ENCODE measurements around the gene RASGRP1. TPM values are rescaled to one million over a fixed set of nuclear protein-coding genes. Genes with fewer than 3 reads are reported as not detected.

The RASGRP1 gene
- total RNA-seq, 4 donors from 2014 or later: 14.4 to 25.9 (median 18.1) TPM

DNA sequence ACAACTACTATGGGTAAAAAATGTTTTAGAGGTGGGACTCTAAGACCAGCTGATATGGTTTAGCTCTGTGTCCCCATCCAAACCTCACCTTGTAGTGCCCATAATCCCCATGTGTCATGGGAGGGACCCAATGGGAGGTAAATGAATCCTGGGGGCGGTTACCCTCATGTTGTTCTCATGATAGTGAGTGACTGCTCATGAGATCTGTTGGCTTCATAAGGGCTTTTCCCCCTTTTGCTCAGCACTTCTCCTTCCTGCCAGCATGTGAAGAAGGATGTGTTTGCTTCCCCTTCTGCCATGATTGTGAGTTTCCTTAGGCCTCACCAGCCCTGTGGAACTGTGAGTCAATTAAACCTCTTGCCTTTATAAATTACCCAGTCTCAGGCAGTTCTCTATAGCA, 65.0 kb downstream of the RASGRP1 start:
- Histone ChIP-seq H3K9me3 (no peaks in the 10 kb centered on the region), H3K27ac (no peak overlapping the region), H3K27me3 (no peaks in the 10 kb centered on the region), H3K4me1 (no peaks in the 10 kb centered on the region), H3K4me3 (no peak overlapping the region), H3K36me3 (no peaks in the 10 kb centered on the region)
- WGBS: 80% methylated on average over 1 of the region's 1 CpG
- no peak for DNase-seq (ENCODE audit: low spot score in 2 of 2)
- no peak for TF ChIP-seq POLR2A (IDR thresholded peaks at IDR 0.05)
- TF ChIP-seq POLR2AphosphoS5 (IDR thresholded peaks at IDR 0.05): no peak
- no peak for TF ChIP-seq EP300 (IDR thresholded peaks at IDR 0.05)
- TF ChIP-seq, protein P1, sequence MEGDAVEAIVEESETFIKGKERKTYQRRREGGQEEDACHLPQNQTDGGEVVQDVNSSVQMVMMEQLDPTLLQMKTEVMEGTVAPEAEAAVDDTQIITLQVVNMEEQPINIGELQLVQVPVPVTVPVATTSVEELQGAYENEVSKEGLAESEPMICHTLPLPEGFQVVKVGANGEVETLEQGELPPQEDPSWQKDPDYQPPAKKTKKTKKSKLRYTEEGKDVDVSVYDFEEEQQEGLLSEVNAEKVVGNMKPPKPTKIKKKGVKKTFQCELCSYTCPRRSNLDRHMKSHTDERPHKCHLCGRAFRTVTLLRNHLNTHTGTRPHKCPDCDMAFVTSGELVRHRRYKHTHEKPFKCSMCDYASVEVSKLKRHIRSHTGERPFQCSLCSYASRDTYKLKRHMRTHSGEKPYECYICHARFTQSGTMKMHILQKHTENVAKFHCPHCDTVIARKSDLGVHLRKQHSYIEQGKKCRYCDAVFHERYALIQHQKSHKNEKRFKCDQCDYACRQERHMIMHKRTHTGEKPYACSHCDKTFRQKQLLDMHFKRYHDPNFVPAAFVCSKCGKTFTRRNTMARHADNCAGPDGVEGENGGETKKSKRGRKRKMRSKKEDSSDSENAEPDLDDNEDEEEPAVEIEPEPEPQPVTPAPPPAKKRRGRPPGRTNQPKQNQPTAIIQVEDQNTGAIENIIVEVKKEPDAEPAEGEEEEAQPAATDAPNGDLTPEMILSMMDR (IDR thresholded peaks at IDR 0.05): no peak

DNA sequence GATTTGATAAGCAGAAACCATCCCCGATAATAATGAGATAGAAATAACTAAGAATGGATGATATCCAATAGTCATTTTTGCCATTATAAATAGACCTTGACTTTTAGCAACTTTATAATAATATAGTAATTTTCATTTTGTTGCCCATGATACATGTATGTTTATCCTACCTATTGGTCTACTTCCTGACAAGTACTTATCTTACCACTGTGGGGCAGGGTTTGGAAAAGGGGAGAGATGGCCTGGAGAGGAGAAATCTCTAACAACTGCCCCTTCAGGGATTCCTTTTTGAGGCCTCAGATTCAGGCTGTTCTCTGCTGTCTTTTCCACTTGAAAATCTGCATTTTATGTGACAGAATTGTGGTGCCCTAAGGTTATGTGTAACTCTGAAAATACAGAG, 68.5 kb downstream of the RASGRP1 start:
- TF ChIP-seq, protein P1 (IDR thresholded peaks at IDR 0.05): no peak
- TF ChIP-seq POLR2AphosphoS5 (IDR thresholded peaks at IDR 0.05) (no peak), POLR2A (IDR thresholded peaks at IDR 0.05) (no peak), EP300 (IDR thresholded peaks at IDR 0.05) (no peak)
- H3K36me3 ChIP-seq: no peaks in the 10 kb centered on the region
- no peak overlapping the region for H3K4me3 ChIP-seq
- H3K27me3 ChIP-seq: no peaks in the 10 kb centered on the region
- H3K9me3 ChIP-seq: no peaks in the 10 kb centered on the region
- DNase-seq (ENCODE audit: low spot score in 2 of 2): no peak
- no peaks in the 10 kb centered on the region for H3K4me1 ChIP-seq
- no peak overlapping the region for H3K27ac ChIP-seq
- WGBS: 94% methylated on average over 1 of the region's 1 CpG

DNA sequence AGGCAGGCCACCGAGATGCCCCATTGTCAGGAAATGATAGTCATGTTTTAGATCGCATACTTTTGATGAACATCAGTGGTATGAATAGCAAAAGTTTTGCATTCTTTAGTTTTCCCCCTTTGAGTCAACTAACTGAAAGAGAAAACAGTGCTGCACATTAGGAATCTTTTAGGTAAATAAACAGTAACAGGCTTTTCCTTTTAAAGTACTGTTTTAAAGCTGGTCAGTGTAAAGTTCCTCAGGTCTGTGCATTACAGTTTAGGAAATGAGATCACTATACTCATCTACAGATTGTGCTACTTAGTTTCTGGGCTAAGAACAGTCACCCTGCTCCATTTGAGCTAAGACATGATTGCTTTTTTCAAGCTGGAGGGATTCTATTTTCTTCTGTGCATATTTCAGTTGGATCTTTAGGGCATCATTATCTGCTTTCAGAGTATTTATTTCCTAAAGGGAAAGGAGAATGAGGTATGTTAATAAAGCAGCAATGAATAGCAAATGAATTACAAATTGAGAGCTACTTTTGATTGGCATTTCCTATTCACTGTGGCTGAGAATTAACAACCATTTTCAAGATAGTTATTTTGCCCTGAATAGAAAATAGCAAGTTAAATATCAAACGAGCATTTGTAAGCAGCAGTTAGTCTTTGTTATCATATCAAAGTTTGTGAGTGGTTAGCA, 74.2 kb downstream of the RASGRP1 start:
- Histone ChIP-seq H3K36me3 (peaks cover 10% of the 10 kb centered on the region), H3K9me3 (no peaks in the 10 kb centered on the region), H3K4me1 (no peaks in the 10 kb centered on the region), H3K4me3 (no peak overlapping the region), H3K27me3 (no peaks in the 10 kb centered on the region), H3K27ac (no peak overlapping the region)
- TF ChIP-seq POLR2A (IDR thresholded peaks at IDR 0.05) (no peak), EP300 (IDR thresholded peaks at IDR 0.05) (no peak), POLR2AphosphoS5 (IDR thresholded peaks at IDR 0.05) (no peak)
- TF ChIP-seq, protein P1 (IDR thresholded peaks at IDR 0.05): no peak
- DNase-seq (ENCODE audit: low spot score in 2 of 2): no peak
- 83% methylated on average over 3 of the region's 3 CpGs for WGBS

DNA sequence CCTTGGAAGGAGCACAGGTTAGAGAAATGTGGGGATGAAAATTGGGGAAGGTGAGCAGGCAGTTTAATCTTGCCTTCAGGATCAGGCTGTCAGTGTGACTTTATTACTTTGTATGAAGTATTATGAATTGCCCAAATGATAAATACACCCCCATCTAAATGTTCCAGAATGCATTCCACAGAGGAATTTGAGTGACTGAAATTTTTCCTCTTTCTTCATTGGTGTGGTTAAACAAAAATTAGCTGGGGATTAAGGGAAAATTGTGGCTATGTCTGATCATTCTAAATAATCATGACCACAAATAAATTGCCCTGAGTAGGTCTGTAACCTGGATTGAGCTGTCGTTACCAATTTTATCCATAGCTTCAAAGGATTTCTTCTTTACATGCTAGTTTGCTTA, 77.2 kb downstream of the RASGRP1 start:
- no peak for DNase-seq (ENCODE audit: low spot score in 2 of 2)
- Histone ChIP-seq H3K27me3 (no peaks in the 10 kb centered on the region), H3K4me3 (no peak overlapping the region), H3K36me3 (peaks cover 10% of the 10 kb centered on the region), H3K27ac (no peak overlapping the region), H3K9me3 (no peaks in the 10 kb centered on the region), H3K4me1 (no peaks in the 10 kb centered on the region)
- 93% methylated on average over 1 of the region's 1 CpG for WGBS
- no peak for TF ChIP-seq EP300 (IDR thresholded peaks at IDR 0.05)
- TF ChIP-seq, protein P1 (IDR thresholded peaks at IDR 0.05): no peak
- no peak for TF ChIP-seq POLR2A (IDR thresholded peaks at IDR 0.05)
- TF ChIP-seq POLR2AphosphoS5 (IDR thresholded peaks at IDR 0.05): no peak

DNA sequence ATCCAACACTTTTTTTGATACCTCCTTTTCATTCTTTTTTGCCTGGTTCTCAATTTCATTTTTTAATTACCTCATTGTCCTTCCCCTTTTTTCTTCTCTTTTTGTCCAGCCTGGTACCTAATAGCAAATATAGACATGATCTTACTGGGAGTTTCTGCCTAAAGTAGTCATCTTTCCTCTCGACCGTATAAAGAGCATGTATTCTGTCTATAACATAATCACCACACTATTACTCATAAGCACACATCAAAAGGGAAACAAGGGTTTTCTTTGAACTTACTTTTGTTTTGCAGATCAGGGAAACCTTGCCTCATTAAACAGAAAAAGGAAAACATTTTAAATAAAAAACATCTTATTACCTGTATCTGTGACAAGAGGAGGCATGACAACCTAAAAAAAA, 77.7 kb downstream of the RASGRP1 start:
- Histone ChIP-seq H3K27me3 (no peaks in the 10 kb centered on the region), H3K4me1 (no peaks in the 10 kb centered on the region), H3K4me3 (no peak overlapping the region), H3K36me3 (peaks cover 13% of the 10 kb centered on the region), H3K9me3 (no peaks in the 10 kb centered on the region), H3K27ac (no peak overlapping the region)
- TF ChIP-seq, protein P1 (IDR thresholded peaks at IDR 0.05): no peak
- TF ChIP-seq POLR2A (IDR thresholded peaks at IDR 0.05): no peak
- no peak for TF ChIP-seq EP300 (IDR thresholded peaks at IDR 0.05)
- no peak for TF ChIP-seq POLR2AphosphoS5 (IDR thresholded peaks at IDR 0.05)
- DNase-seq (ENCODE audit: low spot score in 2 of 2): no peak
- 77% methylated on average over 2 of the region's 2 CpGs for whole genome bisulfite sequencing

All from suprapubic skin (tissue), 4 donors.